ENCODE measurements around the gene AIMP2. TPM values are rescaled to one million over a fixed set of nuclear protein-coding genes. Genes with fewer than 3 reads are reported as not detected.

Gene AIMP2
- total RNA-seq, 2 donors from 2014 or later: 37.0 to 47.1 TPM

DNA sequence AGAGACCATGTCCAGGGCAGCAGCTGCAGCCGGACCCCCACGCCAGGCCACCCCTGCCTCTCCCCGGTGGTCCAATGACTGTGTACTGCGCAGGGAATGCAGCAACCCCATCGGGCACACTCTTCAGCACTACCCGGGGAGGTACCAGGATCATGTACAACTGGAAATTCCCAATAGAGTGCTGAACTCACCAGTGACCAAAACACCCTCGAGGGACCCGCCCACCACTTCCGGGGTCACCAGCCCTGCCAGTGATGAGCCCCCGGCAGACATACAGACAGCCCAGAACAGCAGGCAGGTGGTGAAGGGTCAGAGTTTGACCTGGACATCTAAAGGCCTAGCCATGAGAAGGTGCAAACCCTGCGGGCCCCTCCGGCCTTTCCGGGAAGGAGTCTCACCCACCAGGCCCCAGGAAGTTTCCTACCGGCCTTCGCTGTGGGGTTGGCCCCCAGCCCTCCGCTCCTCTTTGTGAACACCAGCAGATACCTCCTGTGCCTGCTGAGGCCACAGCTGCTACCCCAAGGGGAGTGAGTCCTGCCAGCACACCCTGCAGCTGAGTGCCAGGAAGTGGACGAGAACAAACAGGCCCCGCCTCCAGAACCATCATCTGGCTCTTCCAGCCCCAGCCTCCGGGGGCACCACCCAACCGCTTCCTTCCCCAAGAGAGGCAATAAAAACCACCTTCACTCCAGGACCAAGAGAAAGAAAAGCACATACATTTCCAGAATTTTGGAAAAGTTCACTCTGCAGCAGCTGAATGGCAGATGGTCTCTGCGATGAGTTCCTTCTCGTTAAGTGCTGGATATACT lies 17.1 kb downstream of the AIMP2 start:
- H3K36me3 ChIP-seq: peaks cover 72% of the 10 kb centered on the region
- peak overlapping the region; percentile 43 for H3K4me3 ChIP-seq
- peak overlapping the region; percentile 20 to 21 for H3K27ac ChIP-seq
- TF ChIP-seq, protein P1, sequence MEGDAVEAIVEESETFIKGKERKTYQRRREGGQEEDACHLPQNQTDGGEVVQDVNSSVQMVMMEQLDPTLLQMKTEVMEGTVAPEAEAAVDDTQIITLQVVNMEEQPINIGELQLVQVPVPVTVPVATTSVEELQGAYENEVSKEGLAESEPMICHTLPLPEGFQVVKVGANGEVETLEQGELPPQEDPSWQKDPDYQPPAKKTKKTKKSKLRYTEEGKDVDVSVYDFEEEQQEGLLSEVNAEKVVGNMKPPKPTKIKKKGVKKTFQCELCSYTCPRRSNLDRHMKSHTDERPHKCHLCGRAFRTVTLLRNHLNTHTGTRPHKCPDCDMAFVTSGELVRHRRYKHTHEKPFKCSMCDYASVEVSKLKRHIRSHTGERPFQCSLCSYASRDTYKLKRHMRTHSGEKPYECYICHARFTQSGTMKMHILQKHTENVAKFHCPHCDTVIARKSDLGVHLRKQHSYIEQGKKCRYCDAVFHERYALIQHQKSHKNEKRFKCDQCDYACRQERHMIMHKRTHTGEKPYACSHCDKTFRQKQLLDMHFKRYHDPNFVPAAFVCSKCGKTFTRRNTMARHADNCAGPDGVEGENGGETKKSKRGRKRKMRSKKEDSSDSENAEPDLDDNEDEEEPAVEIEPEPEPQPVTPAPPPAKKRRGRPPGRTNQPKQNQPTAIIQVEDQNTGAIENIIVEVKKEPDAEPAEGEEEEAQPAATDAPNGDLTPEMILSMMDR (IDR thresholded peaks at IDR 0.05): no peak
- ATAC-seq (ENCODE audit: insufficient number of reproducible peaks, low FRiP score, low read depth): no peak
- no peaks in the 10 kb centered on the region for H3K9me3 ChIP-seq
- H3K27me3 ChIP-seq (replicated peaks; ENCODE audit: insufficient read depth): no peaks in the 10 kb centered on the region
- peak; percentile 19 for DNase-seq (ENCODE audit: low spot score)
- no peaks in the 10 kb centered on the region for H3K4me1 ChIP-seq (ENCODE audit: control insufficient read depth in 1 of 2, low read depth in 2 of 2)

DNA sequence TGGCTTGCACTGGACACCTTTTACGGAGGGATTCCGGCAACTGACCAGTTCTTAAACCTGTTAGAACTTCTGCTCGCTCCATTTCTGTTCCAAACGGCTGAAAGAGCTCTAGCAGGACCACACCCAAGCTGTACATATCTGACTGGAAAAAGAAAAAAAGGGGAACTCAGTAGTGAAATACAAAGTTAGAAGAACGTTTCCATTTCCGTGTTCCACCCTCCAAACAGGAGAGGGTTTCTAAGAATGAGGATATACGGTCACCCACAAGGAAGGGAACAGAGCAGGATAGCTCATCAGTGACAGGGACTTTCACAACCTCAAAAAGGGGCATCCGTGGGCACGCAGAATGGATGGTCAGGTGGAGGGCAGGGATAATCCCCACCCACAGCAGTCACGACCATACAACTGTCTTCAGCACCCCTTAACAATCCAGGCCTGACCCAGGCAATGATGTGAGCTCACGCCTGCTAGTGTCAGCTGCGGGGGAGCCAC lies 17.8 kb downstream of the AIMP2 start:
- DNase-seq (ENCODE audit: low spot score) (no peak), ATAC-seq (ENCODE audit: insufficient number of reproducible peaks, low FRiP score, low read depth) (no peak)
- peaks cover 70% of the 10 kb centered on the region for H3K36me3 ChIP-seq
- H3K27ac ChIP-seq: peak overlapping the region; percentile 16 to 21
- peak overlapping the region; percentile 43 for H3K4me3 ChIP-seq
- TF ChIP-seq, protein P1 (IDR thresholded peaks at IDR 0.05): no peak
- H3K27me3 ChIP-seq (replicated peaks; ENCODE audit: insufficient read depth): no peaks in the 10 kb centered on the region
- H3K9me3 ChIP-seq: no peaks in the 10 kb centered on the region
- no peaks in the 10 kb centered on the region for H3K4me1 ChIP-seq (ENCODE audit: control insufficient read depth in 1 of 2, low read depth in 2 of 2)

DNA sequence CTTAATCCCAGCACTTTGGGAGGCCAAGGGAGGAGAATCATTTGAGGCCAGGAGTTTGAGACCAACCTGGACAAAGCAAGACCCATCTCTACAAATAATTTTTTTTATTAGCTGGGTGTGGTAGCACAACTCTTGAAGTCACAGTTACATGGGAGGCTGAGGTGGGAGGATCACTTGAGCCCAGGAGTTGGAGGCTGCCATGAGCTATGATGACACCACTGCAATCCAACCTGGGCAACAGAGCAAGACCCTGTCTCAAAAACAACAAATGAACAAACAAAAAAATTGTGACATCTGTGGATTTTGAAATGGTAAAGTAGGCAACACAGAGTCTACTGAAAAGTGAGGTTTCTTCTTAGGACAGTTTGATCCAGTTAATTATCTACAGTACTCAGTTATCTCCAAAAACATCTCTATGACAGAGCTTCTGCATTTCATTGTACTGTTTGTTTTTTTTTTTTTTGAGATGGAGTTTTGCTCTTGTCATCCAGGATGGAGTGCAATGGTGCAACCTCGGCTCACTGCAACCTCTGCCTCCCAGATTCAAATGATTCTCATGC lies 18.8 kb downstream of the AIMP2 start:
- DNase-seq (ENCODE audit: low spot score) (no peak), ATAC-seq (ENCODE audit: insufficient number of reproducible peaks, low FRiP score, low read depth) (no peak)
- Histone ChIP-seq H3K4me1 (ENCODE audit: control insufficient read depth in 1 of 2, low read depth in 2 of 2) (no peaks in the 10 kb centered on the region), H3K36me3 (peaks cover 60% of the 10 kb centered on the region), H3K27ac (no peak overlapping the region), H3K9me3 (no peaks in the 10 kb centered on the region), H3K27me3 (replicated peaks; ENCODE audit: insufficient read depth) (no peaks in the 10 kb centered on the region), H3K4me3 (no peak overlapping the region)
- TF ChIP-seq, protein P1 (IDR thresholded peaks at IDR 0.05): no peak

DNA sequence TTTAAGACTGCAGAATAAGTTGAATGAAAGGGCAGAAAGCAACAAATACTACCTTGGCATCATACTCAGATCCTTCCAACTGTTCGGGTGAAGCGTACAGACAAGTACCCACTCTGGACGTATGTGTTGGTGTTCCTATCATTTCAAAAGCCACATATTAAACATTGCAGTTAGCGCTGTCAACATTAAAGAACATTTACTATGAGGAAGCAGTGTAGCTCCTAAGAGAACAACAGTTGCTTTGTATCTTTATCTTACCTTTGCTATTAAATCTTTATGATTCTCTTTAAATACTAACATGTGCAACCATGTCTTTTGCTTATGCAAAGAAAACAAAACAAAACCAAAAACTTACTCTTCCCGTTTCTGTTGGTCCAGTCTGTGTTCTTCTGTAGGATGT lies 19.5 kb downstream of the AIMP2 start:
- Histone ChIP-seq H3K27ac (no peak overlapping the region), H3K36me3 (peaks cover 53% of the 10 kb centered on the region), H3K9me3 (no peaks in the 10 kb centered on the region), H3K4me1 (ENCODE audit: control insufficient read depth in 1 of 2, low read depth in 2 of 2) (no peaks in the 10 kb centered on the region), H3K27me3 (replicated peaks; ENCODE audit: insufficient read depth) (no peaks in the 10 kb centered on the region), H3K4me3 (no peak overlapping the region)
- TF ChIP-seq, protein P1 (IDR thresholded peaks at IDR 0.05): no peak
- DNase-seq (ENCODE audit: low spot score) (no peak), ATAC-seq (ENCODE audit: insufficient number of reproducible peaks, low FRiP score, low read depth) (no peak)

DNA sequence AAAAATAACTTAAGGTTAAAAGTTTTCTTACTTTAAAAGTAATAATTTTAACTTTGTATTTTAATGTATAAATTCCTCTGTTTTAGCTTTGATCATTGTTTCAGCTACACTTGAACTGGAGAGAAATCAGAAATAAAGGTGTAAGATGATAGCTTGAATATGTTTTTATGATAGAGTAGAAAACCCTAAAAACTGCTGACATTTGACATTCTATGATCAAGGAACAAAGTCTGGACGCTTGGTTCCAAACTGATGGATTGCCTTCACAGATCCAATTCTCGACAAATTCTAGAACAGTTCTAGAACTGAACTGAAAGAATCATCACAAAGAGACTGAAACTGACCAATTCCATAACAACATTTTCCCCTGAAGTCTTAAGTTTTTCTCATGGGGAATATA lies 21.9 kb downstream of the AIMP2 start, which contains the start of gene ANKRD61:
TSS of gene ANKRD61 (plus strand) at position 389 of the 400 bp plus-strand sequence. CDS start at position 389, 0 bp downstream.
- no peaks in the 10 kb centered on the region for H3K9me3 ChIP-seq
- H3K36me3 ChIP-seq: peaks cover 46% of the 10 kb centered on the region
- no peak within 1 kb of the TSS for H3K27ac ChIP-seq
- H3K4me1 ChIP-seq (ENCODE audit: control insufficient read depth in 1 of 2, low read depth in 2 of 2): no peaks in the 10 kb centered on the region
- no peaks in the 10 kb centered on the region for H3K27me3 ChIP-seq (replicated peaks; ENCODE audit: insufficient read depth)
- DNase-seq (ENCODE audit: low spot score): no peak
- TF ChIP-seq, protein P1 (IDR thresholded peaks at IDR 0.05): no peak
- ATAC-seq (ENCODE audit: insufficient number of reproducible peaks, low FRiP score, low read depth): no peak
- no peak within 1 kb of the TSS for H3K4me3 ChIP-seq
